GM23248 (cell line): ENCODE results near the gene SEMA5A. TPM values are rescaled to one million over a fixed set of nuclear protein-coding genes. Genes with fewer than 3 reads are reported as not detected.

Experiments used
- DNase-seq: peaks from one replicate; pipeline ENCODE4 v3.0.0-alpha.2; 2015
- H2AFZ ChIP-seq: fragments of 200-600 bp; sonication (generic); 2 replicates; pipeline ENCODE4 v1.6.1; 2016; ENCODE audit warnings: antibody characterized with exemption
- H3F3A ChIP-seq: fragments of 200-600 bp; sonication (generic); 2 replicates; pipeline ENCODE4 v1.6.1; 2016; ENCODE audit warnings: mild to moderate bottlenecking, antibody characterized with exemption, mixed run types; ENCODE audit not compliant: insufficient read depth
- H3K27ac ChIP-seq: fragments of 200-600 bp; sonication (generic); 2 replicates; pipeline ENCODE4 v1.5.1; 2016; ENCODE audit warnings: mild to moderate bottlenecking
- H3K27me3 ChIP-seq: fragments of 200-600 bp; sonication (generic); replicated peaks from 2 replicates; pipeline ENCODE4 v1.6.1; 2016; ENCODE audit warnings: mild to moderate bottlenecking; ENCODE audit not compliant: insufficient read depth
- H3K36me3 ChIP-seq: fragments of 200-600 bp; sonication (generic); 2 replicates; pipeline ENCODE4 v1.6.1; 2016; ENCODE audit warnings: low read depth, mild to moderate bottlenecking
- H3K4me1 ChIP-seq: fragments of 200-600 bp; sonication (generic); 2 replicates; pipeline ENCODE4 v1.6.1; 2016; ENCODE audit warnings: mild to moderate bottlenecking; ENCODE audit not compliant: insufficient read depth
- H3K4me2 ChIP-seq: fragments of 200-600 bp; sonication (generic); one replicate; pipeline ENCODE4 v1.6.1; 2016; ENCODE audit warnings: mild to moderate bottlenecking; ENCODE audit not compliant: unreplicated experiment
- H3K4me3 ChIP-seq: fragments of 200-600 bp; sonication (generic); 2 replicates; pipeline ENCODE4 v1.5.1; 2016; ENCODE audit warnings: mild to moderate bottlenecking
- H3K79me2 ChIP-seq: fragments of 200-600 bp; sonication (generic); 2 replicates; pipeline ENCODE4 v1.6.1; 2016; ENCODE audit warnings: mild to moderate bottlenecking; ENCODE audit not compliant: insufficient read depth
- H3K9ac ChIP-seq: fragments of 200-600 bp; sonication (generic); 2 replicates; pipeline ENCODE4 v1.6.1; 2016; ENCODE audit warnings: mild to moderate bottlenecking
- H3K9me2 ChIP-seq: fragments of 200-600 bp; sonication (generic); 2 replicates; pipeline ENCODE4 v1.6.1; 2016; ENCODE audit warnings: mixed run types, mild to moderate bottlenecking, moderate library complexity; ENCODE audit not compliant: insufficient read depth
- H3K9me3 ChIP-seq: fragments of 200-600 bp; sonication (generic); one replicate; pipeline ENCODE4 v1.6.1; 2017; ENCODE audit warnings: low read depth
- H4K20me1 ChIP-seq: fragments of 200-600 bp; sonication (generic); 2 replicates; pipeline ENCODE4 v1.6.0; 2016; ENCODE audit not compliant: insufficient read depth
- EZH2 ChIP-seq: fragments of 200-600 bp; sonication (generic); IDR thresholded peaks from 2 replicates; pipeline ENCODE4 v1.6.1; 2018; ENCODE audit warnings: antibody characterized with exemption, mild to moderate bottlenecking; ENCODE audit not compliant: insufficient read depth, poor library complexity, severe bottlenecking
- EZH2phosphoT487 ChIP-seq: fragments of 200-600 bp; sonication (generic); IDR thresholded peaks from 2 replicates; pipeline ENCODE4 v1.6.1; 2018; ENCODE audit warnings: antibody characterized with exemption, moderate library complexity, mild to moderate bottlenecking, low read depth; ENCODE audit not compliant: insufficient read depth
- WGBS, 2 experiments: methylation state at CpG; one replicate each; pipeline ENCODE4 v1.1.6; 2015 to 2017; ENCODE audit warnings: low lambda C conversion rate in 2 of 2, low coverage in 1 of 2; ENCODE audit errors: missing lambda C conversion rate in 2 of 2; 5-methylcytosine and 5-hydroxymethylcytosine counted together
- in situ Hi-C: fragments of 300-500 bp; cut with MboI; formaldehyde crosslinking; loops from 2 replicates; pipeline ENCODE4 v1.15.0; 2020
- polyA plus RNA-seq: library from polyadenylated mRNA; unstranded; fragments of >200 nt; fragmentation: Nextera tagmentation; extraction: Ambion mirVana; gene quantifications from 2 replicates; pipeline ENCODE4 v1.2.1, GENCODE V29; 2016
- total RNA-seq: library from RNA; depleted of rRNA; stranded (reverse); fragments of >200 nt; shearing (Covaris generic); gene quantifications from 2 replicates; pipeline ENCODE4 v1.2.3, GENCODE V29; 2014

Gene SEMA5A
- total and polyA plus RNA-seq, 2 experiments from 2014 or later = 33.5 to 38.2 TPM

GRCh38 chr5:9351546-9351945 is 194.3 kb downstream of the SEMA5A start:
- no peaks in the 10 kb centered on the region for H3K27me3 ChIP-seq
- H3K4me2 ChIP-seq = peak overlapping the region; percentile 64
- in situ Hi-C loops = no loop called here
- no peaks in the 10 kb centered on the region for H4K20me1 ChIP-seq
- H3K79me2 ChIP-seq = no peaks in the 10 kb centered on the region
- no peaks in the 10 kb centered on the region for H3K36me3 ChIP-seq
- H3K9me2 ChIP-seq = no peaks in the 10 kb centered on the region
- no peak overlapping the region for H3K9ac ChIP-seq
- TF ChIP-seq EZH2 = no peak
- TF ChIP-seq EZH2phosphoT487 = no peak
- H3K4me3 ChIP-seq = 0 out of 2 replicates have a peak overlapping the region, but pooled peaks have one; percentile 5
- peaks cover 58% of the 10 kb centered on the region for H3K4me1 ChIP-seq
- 46 to 52% methylated on average over 2 of the region's 2 CpGs for WGBS, 2 experiments
- H3K9me3 ChIP-seq = no peaks in the 10 kb centered on the region
- no peak overlapping the region for H2AFZ ChIP-seq
- peaks cover 52% of the 10 kb centered on the region for H3F3A ChIP-seq
- peak overlapping the region; percentile 77 for H3K27ac ChIP-seq
- DNase-seq = peak; percentile 79

GRCh38 chr5:9350301-9350797 is 195.5 kb downstream of the SEMA5A start:
- in situ Hi-C loops = no loop called here
- Histone ChIP-seq H3K9me3 (no peaks in the 10 kb centered on the region), H3F3A (peaks cover 52% of the 10 kb centered on the region), H3K79me2 (no peaks in the 10 kb centered on the region), H3K27ac (peak overlapping the region; percentile 77), H3K4me1 (peaks cover 58% of the 10 kb centered on the region), H2AFZ (no peak overlapping the region), H4K20me1 (no peaks in the 10 kb centered on the region), H3K9ac (peak overlapping the region; percentile 31; the same call in 1 of the 2 replicates), H3K4me3 (no peak overlapping the region), H3K9me2 (no peaks in the 10 kb centered on the region), H3K27me3 (no peaks in the 10 kb centered on the region), H3K4me2 (peak overlapping the region; percentile 64), H3K36me3 (no peaks in the 10 kb centered on the region)
- no peak for TF ChIP-seq EZH2
- no peak for TF ChIP-seq EZH2phosphoT487
- 1 to 2% methylated on average over 4 of the region's 4 CpGs for WGBS, 2 experiments
- peak; percentile 89 for DNase-seq

GRCh38 chr5:9348401-9348996 is 197.4 kb downstream of the SEMA5A start:
- 1 to 3% methylated on average over 5 of the region's 5 CpGs for WGBS, 2 experiments
- H3K4me2 ChIP-seq = peak overlapping the region; percentile 64
- in situ Hi-C loops = no loop called here
- H3F3A ChIP-seq = peaks cover 52% of the 10 kb centered on the region
- H4K20me1 ChIP-seq = no peaks in the 10 kb centered on the region
- no peaks in the 10 kb centered on the region for H3K36me3 ChIP-seq
- TF ChIP-seq EZH2 (no peak), EZH2phosphoT487 (no peak)
- peak; percentile 93 for DNase-seq
- no peaks in the 10 kb centered on the region for H3K27me3 ChIP-seq
- H3K27ac ChIP-seq = peak overlapping the region; percentile 77
- H3K9me3 ChIP-seq = no peaks in the 10 kb centered on the region
- no peaks in the 10 kb centered on the region for H3K9me2 ChIP-seq
- H3K79me2 ChIP-seq = no peaks in the 10 kb centered on the region
- H3K9ac ChIP-seq = peak overlapping the region; percentile 11; the same call in 1 of the 2 replicates
- no peak overlapping the region for H2AFZ ChIP-seq
- peak overlapping the region; percentile 24 for H3K4me3 ChIP-seq
- peaks cover 57% of the 10 kb centered on the region for H3K4me1 ChIP-seq

DNA sequence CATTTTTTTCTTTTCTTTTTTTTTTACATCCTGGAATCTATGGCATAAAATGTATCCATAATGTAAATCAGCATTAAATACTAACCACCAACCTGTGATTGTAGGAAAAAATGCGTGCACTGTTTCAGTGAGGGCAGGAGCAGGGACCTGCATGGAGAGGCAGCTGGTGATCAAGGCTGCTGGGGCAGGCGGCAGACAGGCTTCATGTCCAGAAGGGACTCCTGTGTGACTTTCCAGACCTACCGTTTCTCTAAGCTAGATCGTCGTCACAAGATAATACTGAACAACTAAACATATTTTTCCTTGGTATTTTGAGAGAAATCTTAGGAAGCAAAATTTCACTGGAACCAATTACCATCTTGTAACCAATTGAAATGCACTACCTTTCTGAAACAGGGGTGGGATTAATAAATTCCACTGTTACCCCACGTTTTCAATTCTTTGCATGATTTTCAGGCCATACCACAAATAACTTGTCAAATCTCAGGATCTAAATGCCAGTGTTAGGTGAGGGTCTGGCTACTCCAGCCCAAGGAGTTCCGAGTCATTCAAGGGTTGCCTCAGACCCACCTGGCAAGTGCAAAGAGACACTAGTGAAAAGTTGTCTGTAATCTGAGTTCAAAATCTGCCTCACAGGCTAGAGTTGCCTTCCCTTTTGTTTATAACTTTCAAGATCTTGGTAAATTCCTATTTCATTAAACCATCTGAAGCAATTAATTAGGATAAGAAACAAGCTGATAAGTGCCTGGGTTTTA is 198.2 kb downstream of the SEMA5A start:
- peak; percentile 50 for DNase-seq
- Histone ChIP-seq H3K4me3 (0 out of 2 replicates have a peak overlapping the region, but pooled peaks have one; percentile 8), H3K9me3 (no peaks in the 10 kb centered on the region), H2AFZ (no peak overlapping the region), H3K27ac (peak overlapping the region; percentile 77), H3K9ac (peak overlapping the region; percentile 32; the same call in 1 of the 2 replicates), H4K20me1 (no peaks in the 10 kb centered on the region), H3K4me2 (peak overlapping the region; percentile 64), H3K9me2 (no peaks in the 10 kb centered on the region), H3K79me2 (no peaks in the 10 kb centered on the region), H3K27me3 (no peaks in the 10 kb centered on the region), H3K4me1 (peaks cover 65% of the 10 kb centered on the region), H3K36me3 (no peaks in the 10 kb centered on the region), H3F3A (peaks cover 56% of the 10 kb centered on the region)
- in situ Hi-C loops = no loop called here
- TF ChIP-seq EZH2phosphoT487 (no peak), EZH2 (no peak)
- 60 to 62% methylated on average over 7 of the region's 7 CpGs for WGBS, 2 experiments
